NB4 (cell line): ENCODE data around the gene OR52J3.

Experiments used
- DNase-seq: peaks from one replicate; pipeline ENCODE4 v3.0.0; 2010; ENCODE audit warnings: low read depth
- H3K4me3 ChIP-seq: one replicate; pipeline ENCODE4 v1.5.1; 2011; ENCODE audit warnings: mild to moderate bottlenecking, low read depth, low read length, moderate library complexity
- CTCF ChIP-seq: IDR thresholded peaks from one replicate; pipeline ENCODE4 v1.5.1; 2012; ENCODE audit warnings: low read depth, low read length
- MAX ChIP-seq: IDR thresholded peaks from 2 replicates; pipeline ENCODE4 v1.6.1; 2011; ENCODE audit warnings: low read depth, low read length
- MYC ChIP-seq: IDR thresholded peaks from 2 replicates; pipeline ENCODE4 v1.6.1; 2011; ENCODE audit warnings: low read depth, low read length
- POLR2A ChIP-seq: IDR thresholded peaks from 2 replicates; pipeline ENCODE4 v1.6.1; 2011; ENCODE audit warnings: mild to moderate bottlenecking; ENCODE audit not compliant: insufficient read length; ENCODE audit errors: extremely low read depth

The OR52J3 gene

GRCh38 chr11:5096011-5096410 is 49.7 kb downstream of the OR52J3 start:
- H3K4me3 ChIP-seq: no peak overlapping the region
- DNase-seq: no peak
- TF ChIP-seq MAX (no peak), CTCF (no peak), MYC (no peak), POLR2A (no peak)
